Spleen (tissue), 11 donors: ENCODE data around the gene IL19. TPM values are rescaled to one million over a fixed set of nuclear protein-coding genes. Genes with fewer than 3 reads are reported as not detected.
A peak's percentile ranks its signal among the peaks of the same experiment; 100 is the strongest.

Experiments
- DNase-seq: peaks from one replicate; pipeline ENCODE4 v3.0.0-alpha.2; 2020
- H3K27ac ChIP-seq, 8 donors: fragments of 200-600 bp; sonication (generic) in 7 of 8; 1 replicate in 4 of 8; 2 replicates in 4 of 8; pipeline versions ENCODE4 v1.5.0 to v1.8.0; 2016 to 2021; ENCODE audit warnings: inconsistent platforms in 4 of 8, mild to moderate bottlenecking in 4 of 8, moderate library complexity in 1 of 8
- H3K27me3 ChIP-seq, 7 donors: fragments of 200-600 bp; sonication (generic) in 6 of 7; replicated peaks in 1 of 7; 1 replicate in 4 of 7; 2 replicates in 3 of 7; pipeline versions ENCODE4 v1.5.0 to v1.8.0; 2016 to 2021; ENCODE audit warnings: inconsistent platforms in 3 of 7, mild to moderate bottlenecking in 1 of 7
- H3K36me3 ChIP-seq, 6 donors: fragments of 200-600 bp; sonication (generic) in 5 of 6; 1 replicate in 4 of 6; 2 replicates in 2 of 6; pipeline versions ENCODE4 v1.5.0 to v1.8.0; 2016 to 2021; ENCODE audit warnings: inconsistent platforms in 2 of 6
- H3K4me1 ChIP-seq, 6 donors: fragments of 200-600 bp; sonication (generic) in 5 of 6; 1 replicate in 3 of 6; 2 replicates in 3 of 6; pipeline versions ENCODE4 v1.5.0 to v1.8.0; 2016 to 2021; ENCODE audit warnings: inconsistent platforms in 3 of 6
- H3K4me3 ChIP-seq, 8 donors: fragments of 200-600 bp; sonication (generic) in 7 of 8; 1 replicate in 4 of 8; 2 replicates in 4 of 8; pipeline versions ENCODE4 v1.5.0 to v1.8.0; 2016 to 2021; ENCODE audit warnings: inconsistent platforms in 4 of 8, mild to moderate bottlenecking in 4 of 8, moderate library complexity in 2 of 8
- H3K9me3 ChIP-seq, 8 donors: fragments of 200-600 bp; sonication (generic) in 7 of 8; 1 replicate in 4 of 8; 2 replicates in 4 of 8; pipeline versions ENCODE4 v1.5.0 to v1.8.0; 2016 to 2021; ENCODE audit warnings: inconsistent platforms in 4 of 8
- POLR2A ChIP-seq, 3 donors: fragments of 450-650 bp; IDR thresholded peaks; one replicate each; pipeline ENCODE4 v1.5.1; 2017; ENCODE audit warnings: antibody characterized with exemption in 3 of 3, mild to moderate bottlenecking in 1 of 3
- POLR2AphosphoS5 ChIP-seq, 3 donors: sonication (generic); formaldehyde crosslinking; IDR thresholded peaks; one replicate each; pipeline ENCODE4 v1.5.1; 2017; ENCODE audit warnings: antibody characterized with exemption in 3 of 3
- WGBS, 5 donors: extraction: QIAGEN DNeasy Blood & Tissue Kit in 3 of 5; methylation state at CpG; one replicate each; pipeline versions ENCODE4 v1.1.5 to v1.1.7; 2013 to 2018; 5-methylcytosine and 5-hydroxymethylcytosine counted together
- intact Hi-C: fragments of 100-400 bp; cut with DNase I; formaldehyde crosslinking; loops from one replicate; pipeline ENCODE4 v1.15.0; 2023; ENCODE audit warnings: low total_unique reads
- polyA plus RNA-seq, 3 donors: library from polyadenylated mRNA; stranded (reverse); fragments of 200-250 nt; gene quantifications; one replicate each; pipeline ENCODE4 v1.2.1, GENCODE V29; 2013
- total RNA-seq, 7 donors: library from RNA; depleted of rRNA in 3 of 7; stranded (reverse); fragments of >200 nt in 3 of 7; fragmentation: NEBNext Ultra II Directional in 4 of 7; extraction: Animal tissue kit (Norgen Biotek cat#: 25700) in 4 of 7; gene quantifications; one replicate each; pipeline versions ENCODE4 v1.1.0 to v1.2.1, GENCODE V29; 2016 to 2021
- TF ChIP-seq, protein P1 (sequence below), 11 experiments: fragments of 200-600 bp in 7 of 11; fragments of 450-650 bp in 4 of 11; sonication (generic) in 4 of 11; IDR thresholded peaks in 8 of 11; conservative IDR thresholded peaks in 3 of 11; 1 replicate in 7 of 11; 2 replicates in 4 of 11; pipeline versions ENCODE4 v1.4.0 to v1.8.0; 2016 to 2021; ENCODE audit warnings: antibody characterized with exemption in 11 of 11, inconsistent platforms in 4 of 11, mild to moderate bottlenecking in 1 of 11
- donor health status: healthy with polysubstance abuse.
- donor health status: DM: no; HTN: no; CAD: no; lungs with moderate emphysema.
- donor health status: DM: no; HTN: no; CAD: no.
- donor health status: Bipolar disorder and iron deficiency.
- donor health status: healthy.
- donor health status: DM: no; HTN: no; CAD: no.
- donor health status: DM: yes; HTN: yes; CAD: no.

Gene IL19
- total and polyA plus RNA-seq, 10 donors = 0.09 to 2.2 (median 0.12) TPM; not detected in 7

DNA sequence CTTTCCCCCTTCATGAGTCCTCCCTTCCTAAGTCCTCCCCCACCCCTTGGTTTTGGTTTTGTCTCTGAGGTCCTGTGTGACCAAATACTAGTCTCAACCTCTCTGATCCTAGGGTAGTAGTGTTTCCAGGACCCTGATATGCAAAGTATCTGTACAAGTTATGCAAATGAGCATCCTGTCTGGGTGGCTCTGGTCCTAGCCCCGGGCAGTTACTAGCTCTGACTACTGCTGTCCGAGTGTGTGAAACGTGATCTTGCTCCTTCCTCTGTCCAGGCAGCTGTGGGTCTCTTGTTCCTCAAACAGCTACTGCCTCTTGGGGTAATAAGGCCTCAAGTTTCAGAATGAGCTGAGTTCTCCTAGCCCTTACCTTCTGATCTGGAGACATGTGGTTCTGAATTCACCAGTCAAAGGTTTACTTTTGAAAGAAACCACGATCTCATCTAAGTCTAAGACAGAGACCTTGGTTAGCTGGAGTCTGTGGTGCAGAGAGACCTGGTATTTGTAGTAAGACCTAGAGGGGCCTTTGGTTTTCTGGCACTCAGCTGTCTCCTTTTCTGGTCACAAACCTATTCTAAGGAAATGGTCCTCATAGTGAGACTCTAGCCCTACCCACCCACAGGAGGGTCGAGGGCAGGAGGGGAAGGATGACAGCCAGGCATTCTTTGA lies 31.0 kb upstream of the IL19 start:
- no peaks in the 10 kb centered on the region for H3K27me3 ChIP-seq
- H3K27ac ChIP-seq = peak overlapping the region in 7 of 8 donors; percentile 26 to 77 (median 58)
- intact Hi-C loops = no loop called here
- 11 to 23% (median 21%) methylated on average over 5 of the region's 5 CpGs for WGBS, 5 donors
- peaks cover 0 to 34% (median 0%) of the 10 kb centered on the region in 6 donors for H3K36me3 ChIP-seq
- no peaks in the 10 kb centered on the region for H3K9me3 ChIP-seq
- peaks cover 23 to 86% (median 60%) of the 10 kb centered on the region in 6 donors for H3K4me1 ChIP-seq
- no peak for DNase-seq
- peak in 1 of 3 donors; percentile 72 for TF ChIP-seq POLR2AphosphoS5 (IDR thresholded peaks at IDR 0.05)
- no peak for TF ChIP-seq POLR2A (IDR thresholded peaks at IDR 0.05)
- no peak overlapping the region for H3K4me3 ChIP-seq

DNA sequence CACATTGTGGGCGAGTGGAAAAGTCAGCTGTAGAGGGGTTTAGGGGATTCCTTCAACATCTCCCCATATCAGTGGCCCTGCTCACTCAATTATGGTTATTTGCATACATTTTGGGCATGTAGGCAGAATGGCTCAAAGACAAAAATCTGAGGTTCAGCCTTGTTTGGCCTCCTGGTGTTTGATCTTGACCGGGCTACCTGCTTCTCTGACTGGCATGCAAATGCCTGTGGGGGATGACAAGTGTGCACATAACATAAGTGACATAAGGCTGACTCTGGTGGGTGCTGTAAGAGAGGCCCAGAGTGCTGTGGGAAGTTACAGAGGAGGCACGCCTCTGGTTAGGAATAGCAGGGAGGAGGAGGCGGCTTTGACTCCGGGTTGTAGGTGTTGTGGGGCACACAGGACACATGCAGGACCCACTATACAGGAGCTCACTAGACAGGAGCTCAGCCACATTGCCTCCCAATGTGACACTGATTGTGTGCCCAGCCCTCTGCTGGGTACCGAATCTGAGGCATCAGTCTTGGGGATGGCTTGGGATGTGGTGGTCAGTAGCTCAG lies 29.4 kb upstream of the IL19 start:
- Histone ChIP-seq H3K36me3 (peaks cover 0 to 17% (median 0%) of the 10 kb centered on the region in 6 donors), H3K4me3 (no peak overlapping the region), H3K27ac (no peak overlapping the region), H3K9me3 (no peaks in the 10 kb centered on the region), H3K4me1 (peaks cover 23 to 78% (median 48%) of the 10 kb centered on the region in 6 donors), H3K27me3 (no peaks in the 10 kb centered on the region)
- 73 to 85% (median 84%) methylated on average over 6 of the region's 6 CpGs for WGBS, 5 donors
- DNase-seq = no peak
- intact Hi-C loops = no loop called here
- no peak for TF ChIP-seq POLR2A (IDR thresholded peaks at IDR 0.05)
- TF ChIP-seq, protein P1, sequence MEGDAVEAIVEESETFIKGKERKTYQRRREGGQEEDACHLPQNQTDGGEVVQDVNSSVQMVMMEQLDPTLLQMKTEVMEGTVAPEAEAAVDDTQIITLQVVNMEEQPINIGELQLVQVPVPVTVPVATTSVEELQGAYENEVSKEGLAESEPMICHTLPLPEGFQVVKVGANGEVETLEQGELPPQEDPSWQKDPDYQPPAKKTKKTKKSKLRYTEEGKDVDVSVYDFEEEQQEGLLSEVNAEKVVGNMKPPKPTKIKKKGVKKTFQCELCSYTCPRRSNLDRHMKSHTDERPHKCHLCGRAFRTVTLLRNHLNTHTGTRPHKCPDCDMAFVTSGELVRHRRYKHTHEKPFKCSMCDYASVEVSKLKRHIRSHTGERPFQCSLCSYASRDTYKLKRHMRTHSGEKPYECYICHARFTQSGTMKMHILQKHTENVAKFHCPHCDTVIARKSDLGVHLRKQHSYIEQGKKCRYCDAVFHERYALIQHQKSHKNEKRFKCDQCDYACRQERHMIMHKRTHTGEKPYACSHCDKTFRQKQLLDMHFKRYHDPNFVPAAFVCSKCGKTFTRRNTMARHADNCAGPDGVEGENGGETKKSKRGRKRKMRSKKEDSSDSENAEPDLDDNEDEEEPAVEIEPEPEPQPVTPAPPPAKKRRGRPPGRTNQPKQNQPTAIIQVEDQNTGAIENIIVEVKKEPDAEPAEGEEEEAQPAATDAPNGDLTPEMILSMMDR (IDR thresholded peaks at IDR 0.05 in 8 of 11, conservative IDR thresholded peaks at IDR 0.05 in 3 of 11) = no peak
- TF ChIP-seq POLR2AphosphoS5 (IDR thresholded peaks at IDR 0.05) = peak in 1 of 3 donors; percentile 21

DNA sequence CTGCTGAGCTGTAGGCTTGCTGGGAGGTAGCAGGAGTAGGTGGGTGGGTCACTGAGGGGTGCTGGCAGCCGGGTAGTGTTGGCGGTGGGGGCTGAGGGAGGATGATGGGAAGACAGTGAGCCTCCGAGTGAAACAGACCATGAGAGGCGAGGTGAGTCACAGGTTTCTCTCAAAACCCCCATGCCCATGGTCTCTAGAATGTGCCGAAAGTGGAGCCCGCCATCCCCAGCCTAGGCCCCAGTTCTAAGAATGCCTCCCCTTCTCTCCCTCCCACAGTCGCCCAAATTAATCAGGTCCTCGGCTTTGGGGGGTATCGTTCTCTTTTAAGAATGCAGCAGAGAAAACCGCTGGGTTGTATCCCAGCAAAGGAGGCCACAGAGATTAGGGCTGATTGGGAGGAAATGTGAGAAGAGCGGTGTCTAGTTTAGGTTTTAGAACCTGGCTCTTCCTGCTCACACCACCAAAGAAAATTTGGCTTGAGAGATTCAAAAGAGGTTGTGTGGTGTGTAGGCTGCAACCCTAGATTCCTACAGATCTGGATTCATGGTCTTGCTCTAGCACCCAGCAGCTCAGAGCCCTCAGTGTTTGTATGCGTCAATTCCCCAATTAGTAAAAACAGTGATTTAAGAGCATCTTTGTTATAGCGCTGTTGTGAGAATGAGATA lies 27.7 kb upstream of the IL19 start:
- peaks cover 16 to 62% (median 37%) of the 10 kb centered on the region in 6 donors for H3K4me1 ChIP-seq
- TF ChIP-seq POLR2AphosphoS5 (IDR thresholded peaks at IDR 0.05) = peak in 1 of 3 donors; percentile 7
- TF ChIP-seq POLR2A (IDR thresholded peaks at IDR 0.05) = no peak
- TF ChIP-seq, protein P1 (IDR thresholded peaks at IDR 0.05 in 8 of 11, conservative IDR thresholded peaks at IDR 0.05 in 3 of 11) = no peak
- H3K9me3 ChIP-seq = no peaks in the 10 kb centered on the region
- no peak for DNase-seq
- H3K27me3 ChIP-seq = no peaks in the 10 kb centered on the region
- H3K27ac ChIP-seq = no peak overlapping the region
- intact Hi-C loops = no loop called here
- H3K4me3 ChIP-seq = no peak overlapping the region
- 70 to 79% (median 74%) methylated on average over 13 of the region's 13 CpGs for WGBS, 5 donors
- H3K36me3 ChIP-seq = peaks cover 0 to under 1% (median 0%) of the 10 kb centered on the region in 6 donors

DNA sequence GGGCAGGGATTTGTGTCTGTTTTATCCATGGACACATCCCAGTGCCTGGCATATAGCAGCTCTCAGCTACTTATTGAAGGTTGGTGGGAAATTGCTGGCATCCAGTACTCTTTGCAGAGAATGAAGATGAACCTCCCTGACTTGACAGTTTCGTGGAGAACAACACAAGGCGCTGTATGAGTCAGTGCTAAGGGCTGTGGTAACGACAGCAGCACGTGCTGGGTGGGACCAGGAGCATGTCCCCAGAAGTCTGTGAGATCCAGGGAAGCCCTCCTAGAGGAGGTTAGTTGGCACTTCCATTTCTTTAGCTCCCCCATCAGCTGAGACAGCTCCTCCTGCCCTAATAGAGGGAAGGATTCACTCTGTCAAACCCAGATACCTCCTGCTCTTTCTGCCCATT lies 25.9 kb upstream of the IL19 start:
- H3K27me3 ChIP-seq = no peaks in the 10 kb centered on the region
- H3K9me3 ChIP-seq = no peaks in the 10 kb centered on the region
- no peaks in the 10 kb centered on the region for H3K36me3 ChIP-seq
- peaks cover under 1 to 44% (median 24%) of the 10 kb centered on the region in 6 donors for H3K4me1 ChIP-seq
- no peak for DNase-seq
- 51 to 66% (median 57%) methylated on average over 4 of the region's 4 CpGs for WGBS, 5 donors
- no peak overlapping the region for H3K27ac ChIP-seq
- H3K4me3 ChIP-seq = no peak overlapping the region
- intact Hi-C loops = no loop called here
- peak in 1 of 3 donors; percentile 2 for TF ChIP-seq POLR2AphosphoS5 (IDR thresholded peaks at IDR 0.05)
- TF ChIP-seq, protein P1 (IDR thresholded peaks at IDR 0.05 in 8 of 11, conservative IDR thresholded peaks at IDR 0.05 in 3 of 11) = no peak
- TF ChIP-seq POLR2A (IDR thresholded peaks at IDR 0.05) = no peak
